B cell (primary cell): ENCODE data around the gene PHF24.

Experiments
- CTCF ChIP-seq: fragments of 200-600 bp; IDR thresholded peaks from one replicate; pipeline ENCODE4 v1.8.0; 2022; ENCODE audit warnings: antibody characterized with exemption, mild to moderate bottlenecking
- EZH2 ChIP-seq: IDR thresholded peaks from 2 replicates; pipeline ENCODE4 v1.6.1; 2012; ENCODE audit warnings: borderline replicate concordance, low read depth, mild to moderate bottlenecking, moderate library complexity, low read length; ENCODE audit not compliant: insufficient read depth, poor library complexity, severe bottlenecking

GRCh38 chr9:35001285-35001677 lies 43.2 kb downstream of the PHF24 start:
- no peak for TF ChIP-seq CTCF
- TF ChIP-seq EZH2 = no peak
